Astrocyte (in vitro differentiated cells and primary cell): Measurements from ENCODE around the gene PLEKHM3. TPM values are rescaled to one million over a fixed set of nuclear protein-coding genes. Genes with fewer than 3 reads are reported as not detected.

Experiments
- DNase-seq: peaks from one replicate; pipeline ENCODE4 v3.0.0-alpha.2; 2010; ENCODE audit warnings: low read depth
- FAIRE-seq: peaks from 2 replicates; lab custom pipeline; 2011; peaks lifted over from hg19 to GRCh38; lab: Jason Lieb, UNC
- H2AFZ ChIP-seq: 2 replicates; pipeline ENCODE4 v1.6.0; 2012; ENCODE audit warnings: low read depth, low read length, inconsistent platforms
- H3K27ac ChIP-seq: 2 replicates; pipeline ENCODE4 v1.5.1; 2011; ENCODE audit warnings: low read depth, low read length, inconsistent platforms
- H3K27me3 ChIP-seq: 2 replicates; pipeline ENCODE4 v1.6.0; 2011; ENCODE audit warnings: low read length, inconsistent platforms; ENCODE audit not compliant: insufficient read depth
- H3K36me3 ChIP-seq: 2 replicates; pipeline ENCODE4 v1.5.1; 2011; ENCODE audit warnings: low read length, inconsistent platforms; ENCODE audit not compliant: insufficient read depth
- H3K4me1 ChIP-seq: 2 replicates; pipeline ENCODE4 v1.5.1; 2011; ENCODE audit warnings: low read length, inconsistent platforms; ENCODE audit not compliant: insufficient read depth
- H3K4me2 ChIP-seq: 2 replicates; pipeline ENCODE4 v1.6.0; 2012; ENCODE audit warnings: low read length, inconsistent platforms
- H3K4me3 ChIP-seq: 2 replicates; pipeline ENCODE4 v1.5.1; 2011; ENCODE audit warnings: low read depth, mild to moderate bottlenecking, low read length, inconsistent platforms; ENCODE audit not compliant: insufficient read depth
- H3K79me2 ChIP-seq: 2 replicates; pipeline ENCODE4 v1.6.0; 2012; ENCODE audit warnings: mild to moderate bottlenecking, low read length, inconsistent platforms; ENCODE audit not compliant: insufficient read depth
- H3K9ac ChIP-seq: 2 replicates; pipeline ENCODE4 v1.6.0; 2012; ENCODE audit warnings: mild to moderate bottlenecking, low read length, inconsistent platforms
- H3K9me3 ChIP-seq: 2 replicates; pipeline ENCODE4 v1.5.1; 2012; ENCODE audit warnings: low read depth, mild to moderate bottlenecking, low read length, inconsistent platforms; ENCODE audit not compliant: insufficient read depth
- H4K20me1 ChIP-seq: 2 replicates; pipeline ENCODE4 v1.6.0; 2012; ENCODE audit warnings: low read length, inconsistent platforms; ENCODE audit not compliant: insufficient read depth
- H3K27ac Mint-ChIP-seq: one replicate; pipeline ENCODE4 v1.8.0; 2021; ENCODE audit warnings: mild to moderate bottlenecking, mixed read lengths; ENCODE audit not compliant: unreplicated experiment
- H3K27me3 Mint-ChIP-seq: one replicate; pipeline ENCODE4 v1.8.0; 2021; ENCODE audit warnings: low read depth, mixed read lengths; ENCODE audit not compliant: unreplicated experiment
- H3K36me3 Mint-ChIP-seq: one replicate; pipeline ENCODE4 v1.8.0; 2021; ENCODE audit warnings: low read depth, mixed read lengths; ENCODE audit not compliant: unreplicated experiment
- H3K4me1 Mint-ChIP-seq: one replicate; pipeline ENCODE4 v1.8.0; 2021; ENCODE audit warnings: low read depth, mixed read lengths; ENCODE audit not compliant: unreplicated experiment
- H3K4me3 Mint-ChIP-seq: one replicate; pipeline ENCODE4 v1.8.0; 2021; ENCODE audit warnings: mild to moderate bottlenecking, moderate library complexity, mixed read lengths; ENCODE audit not compliant: unreplicated experiment
- H3K9me3 Mint-ChIP-seq: one replicate; pipeline ENCODE4 v1.8.0; 2021; ENCODE audit warnings: mild to moderate bottlenecking, mixed read lengths; ENCODE audit not compliant: unreplicated experiment
- EZH2 ChIP-seq: IDR thresholded peaks from 2 replicates; pipeline ENCODE4 v1.6.1; 2012; ENCODE audit warnings: mild to moderate bottlenecking, low read length, inconsistent platforms; ENCODE audit not compliant: insufficient read depth
- total RNA-seq: library from RNA; stranded (reverse); gene quantifications from 2 replicates; pipeline ENCODE4 v1.2.1, GENCODE V29; 2021
- TF ChIP-seq, protein P1 (sequence below): IDR thresholded peaks from 2 replicates; pipeline ENCODE4 v1.5.1; 2011; ENCODE audit warnings: low read depth, mild to moderate bottlenecking, inconsistent platforms, low read length, moderate library complexity; ENCODE audit not compliant: insufficient read depth

PLEKHM3 gene
- total RNA-seq, 1 donor from 2014 or later: 9.1 TPM

DNA sequence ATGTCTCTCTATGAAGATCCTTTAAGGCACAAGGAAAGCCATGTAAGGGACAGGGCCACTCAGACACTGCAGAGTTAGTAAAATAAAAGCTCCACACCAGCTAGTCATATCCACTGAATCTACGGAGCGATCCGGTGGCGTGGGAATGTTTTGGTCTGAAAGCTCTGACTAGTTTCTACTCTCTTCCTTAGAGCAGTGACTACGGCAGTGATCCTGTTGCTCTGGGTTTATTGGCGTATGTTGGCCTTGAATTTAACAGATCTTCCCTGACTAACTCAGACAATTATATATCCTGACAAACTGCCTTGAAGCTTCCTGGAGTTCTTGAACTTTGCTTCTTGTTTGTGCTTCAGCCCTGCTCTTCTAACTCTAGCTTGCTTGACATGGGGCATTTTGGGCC, 140.3 kb downstream of the PLEKHM3 start:
- H3K79me2 ChIP-seq: no peaks in the 10 kb centered on the region
- H4K20me1 ChIP-seq: no peaks in the 10 kb centered on the region
- Mint-ChIP-seq H3K9me3 (no peaks in the 10 kb centered on the region), H3K27ac (no peak overlapping the region), H3K4me3 (no peak overlapping the region), H3K4me1 (peaks cover 5% of the 10 kb centered on the region), H3K36me3 (no peaks in the 10 kb centered on the region), H3K27me3 (no peaks in the 10 kb centered on the region)
- H3K27ac ChIP-seq: no peak overlapping the region
- H3K4me1 ChIP-seq: no peaks in the 10 kb centered on the region
- H3K36me3 ChIP-seq: no peaks in the 10 kb centered on the region
- no peak for TF ChIP-seq EZH2
- TF ChIP-seq, protein P1, sequence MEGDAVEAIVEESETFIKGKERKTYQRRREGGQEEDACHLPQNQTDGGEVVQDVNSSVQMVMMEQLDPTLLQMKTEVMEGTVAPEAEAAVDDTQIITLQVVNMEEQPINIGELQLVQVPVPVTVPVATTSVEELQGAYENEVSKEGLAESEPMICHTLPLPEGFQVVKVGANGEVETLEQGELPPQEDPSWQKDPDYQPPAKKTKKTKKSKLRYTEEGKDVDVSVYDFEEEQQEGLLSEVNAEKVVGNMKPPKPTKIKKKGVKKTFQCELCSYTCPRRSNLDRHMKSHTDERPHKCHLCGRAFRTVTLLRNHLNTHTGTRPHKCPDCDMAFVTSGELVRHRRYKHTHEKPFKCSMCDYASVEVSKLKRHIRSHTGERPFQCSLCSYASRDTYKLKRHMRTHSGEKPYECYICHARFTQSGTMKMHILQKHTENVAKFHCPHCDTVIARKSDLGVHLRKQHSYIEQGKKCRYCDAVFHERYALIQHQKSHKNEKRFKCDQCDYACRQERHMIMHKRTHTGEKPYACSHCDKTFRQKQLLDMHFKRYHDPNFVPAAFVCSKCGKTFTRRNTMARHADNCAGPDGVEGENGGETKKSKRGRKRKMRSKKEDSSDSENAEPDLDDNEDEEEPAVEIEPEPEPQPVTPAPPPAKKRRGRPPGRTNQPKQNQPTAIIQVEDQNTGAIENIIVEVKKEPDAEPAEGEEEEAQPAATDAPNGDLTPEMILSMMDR: no peak
- H3K9me3 ChIP-seq: no peaks in the 10 kb centered on the region
- no peak for FAIRE-seq
- no peak for DNase-seq
- H2AFZ ChIP-seq: no peak overlapping the region
- H3K4me3 ChIP-seq: no peak overlapping the region
- no peak overlapping the region for H3K9ac ChIP-seq
- no peaks in the 10 kb centered on the region for H3K27me3 ChIP-seq
- no peak overlapping the region for H3K4me2 ChIP-seq

DNA sequence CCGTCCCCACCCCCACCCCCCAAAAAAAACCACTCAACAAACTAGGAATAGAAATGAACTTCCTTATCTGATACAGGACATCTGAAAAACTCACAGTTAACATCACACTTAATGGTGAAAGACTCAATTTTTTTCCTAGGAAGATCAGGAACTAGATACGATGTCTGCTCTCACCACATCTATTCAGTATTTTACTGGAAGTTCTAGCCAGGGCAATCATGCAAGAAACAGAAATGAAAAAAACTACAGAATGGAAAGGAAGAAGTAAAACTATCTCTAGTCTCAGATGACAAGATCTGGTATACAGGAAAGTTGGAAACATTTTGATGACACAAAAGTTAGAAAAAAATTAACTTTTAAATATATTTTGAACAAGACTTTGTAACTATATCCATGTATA, 141.2 kb downstream of the PLEKHM3 start:
- TF ChIP-seq, protein P1: no peak
- TF ChIP-seq EZH2: no peak
- Histone ChIP-seq H3K9ac (no peak overlapping the region), H3K79me2 (no peaks in the 10 kb centered on the region), H3K27ac (no peak overlapping the region), H2AFZ (no peak overlapping the region), H3K4me1 (no peaks in the 10 kb centered on the region), H3K9me3 (no peaks in the 10 kb centered on the region), H3K4me2 (no peak overlapping the region), H3K36me3 (no peaks in the 10 kb centered on the region), H4K20me1 (no peaks in the 10 kb centered on the region), H3K27me3 (no peaks in the 10 kb centered on the region), H3K4me3 (no peak overlapping the region)
- FAIRE-seq: no peak
- no peaks in the 10 kb centered on the region for H3K9me3 Mint-ChIP-seq
- DNase-seq: no peak
- no peak overlapping the region for H3K4me3 Mint-ChIP-seq
- no peaks in the 10 kb centered on the region for H3K36me3 Mint-ChIP-seq
- H3K27me3 Mint-ChIP-seq: no peaks in the 10 kb centered on the region
- H3K27ac Mint-ChIP-seq: no peak overlapping the region
- peaks cover 6% of the 10 kb centered on the region for H3K4me1 Mint-ChIP-seq

DNA sequence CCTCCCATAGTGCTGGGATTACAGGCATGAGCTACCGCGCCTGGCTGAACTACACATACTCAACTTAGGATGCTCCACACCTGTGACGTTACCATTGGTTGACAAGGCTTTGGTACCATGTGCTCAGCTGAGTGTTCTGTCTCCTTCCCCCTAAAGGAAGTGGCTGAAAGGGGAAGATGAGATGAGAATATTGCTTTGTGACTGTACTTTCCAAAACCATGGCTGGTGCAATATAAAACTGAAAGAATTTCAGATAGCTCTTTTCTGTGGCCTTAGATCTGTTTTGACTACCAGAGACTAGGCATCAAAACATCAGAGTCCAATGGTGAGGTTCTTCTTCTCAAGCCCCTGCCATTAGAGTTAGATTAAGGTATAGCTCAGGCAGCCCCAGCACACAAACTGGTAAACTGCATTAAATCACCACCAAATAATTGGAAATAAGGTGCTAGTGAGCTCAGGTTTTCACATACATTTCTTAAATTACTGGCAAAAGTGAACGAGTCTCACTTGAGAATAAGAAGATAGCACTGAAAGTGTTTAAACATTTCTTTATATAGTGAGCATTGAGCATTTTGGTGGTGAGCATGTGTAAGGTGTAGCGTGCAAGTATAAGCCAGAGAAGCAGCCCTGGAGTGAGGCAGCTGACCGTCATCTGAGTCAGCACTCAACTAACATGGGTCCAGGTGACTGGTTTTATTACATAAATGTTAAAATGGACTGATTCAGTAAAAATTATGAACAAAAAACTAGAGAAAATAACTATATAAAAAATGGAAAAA, 142.1 kb downstream of the PLEKHM3 start:
- Mint-ChIP-seq H3K9me3 (no peaks in the 10 kb centered on the region), H3K4me1 (peaks cover 6% of the 10 kb centered on the region), H3K27ac (no peak overlapping the region), H3K27me3 (no peaks in the 10 kb centered on the region), H3K4me3 (no peak overlapping the region), H3K36me3 (no peaks in the 10 kb centered on the region)
- TF ChIP-seq EZH2: no peak
- TF ChIP-seq, protein P1: no peak
- H3K27me3 ChIP-seq: no peaks in the 10 kb centered on the region
- H3K9ac ChIP-seq: no peak overlapping the region
- no peaks in the 10 kb centered on the region for H3K79me2 ChIP-seq
- H4K20me1 ChIP-seq: no peaks in the 10 kb centered on the region
- no peak overlapping the region for H3K27ac ChIP-seq
- FAIRE-seq (peak; percentile 13), DNase-seq (no peak)
- no peaks in the 10 kb centered on the region for H3K9me3 ChIP-seq
- no peak overlapping the region for H3K4me2 ChIP-seq
- H3K36me3 ChIP-seq: no peaks in the 10 kb centered on the region
- no peak overlapping the region for H3K4me3 ChIP-seq
- no peak overlapping the region for H2AFZ ChIP-seq
- no peaks in the 10 kb centered on the region for H3K4me1 ChIP-seq
